ENCODE data around the gene ADAMTS17. TPM values are rescaled to one million over a fixed set of nuclear protein-coding genes. Genes with fewer than 3 reads are reported as not detected.

The ADAMTS17 gene
- total and polyA plus RNA-seq, 3 donors from 2014 or later, result 6.8 to 17.8 (median 12.4) TPM

- H3K9me3 ChIP-seq, result no peaks in the 10 kb centered on the region
- no peak overlapping the region for H3K4me3 ChIP-seq
- no peaks in the 10 kb centered on the region for H3K4me1 ChIP-seq
- no peak for DNase-seq
- TF ChIP-seq CTCF (IDR thresholded peaks at IDR 0.05) (no peak), POLR2A (IDR thresholded peaks at IDR 0.05) (no peak)
- 90 to 91% methylated on average over 6 of the region's 6 CpGs for WGBS, 2 donors
- H3K27ac ChIP-seq, result no peak overlapping the region
- no peaks in the 10 kb centered on the region for H3K36me3 ChIP-seq (ENCODE audit: low read depth, missing control alignments)
- no peaks in the 10 kb centered on the region for H3K27me3 ChIP-seq
- intact Hi-C loops (cut with DNase I; ENCODE audit: low total_unique reads), result no loop called here
Measured at GRCh38 chr15:100043692-100044091, 298.1 kb downstream of the ADAMTS17 start.

- intact Hi-C loops (cut with DNase I; ENCODE audit: low total_unique reads), result no loop called here
Measured at GRCh38 chr15:100043068-100043641, 298.6 kb downstream of the ADAMTS17 start.

GRCh38 chr15:100042558-100042957 lies 299.2 kb downstream of the ADAMTS17 start:
- Histone ChIP-seq H3K4me3 (no peak overlapping the region), H3K36me3 (ENCODE audit: low read depth, missing control alignments) (no peaks in the 10 kb centered on the region), H3K4me1 (no peaks in the 10 kb centered on the region), H3K9me3 (no peaks in the 10 kb centered on the region), H3K27ac (no peak overlapping the region), H3K27me3 (no peaks in the 10 kb centered on the region)
- WGBS, 2 donors, result 90 to 91% methylated on average over 5 of the region's 5 CpGs
- intact Hi-C loops (cut with DNase I; ENCODE audit: low total_unique reads), result no loop called here
- TF ChIP-seq POLR2A (IDR thresholded peaks at IDR 0.05) (no peak), CTCF (IDR thresholded peaks at IDR 0.05) (no peak)
- DNase-seq, result no peak

More at GRCh38 chr15:100043068-100043641, 298.6 kb downstream of the ADAMTS17 start:
- H3K4me1 ChIP-seq, result no peaks in the 10 kb centered on the region
- no peak overlapping the region for H3K27ac ChIP-seq
- H3K36me3 ChIP-seq (ENCODE audit: low read depth, missing control alignments), result no peaks in the 10 kb centered on the region
- no peak for DNase-seq
- TF ChIP-seq CTCF (IDR thresholded peaks at IDR 0.05), result no peak
- no peak for TF ChIP-seq POLR2A (IDR thresholded peaks at IDR 0.05)
- H3K9me3 ChIP-seq, result no peaks in the 10 kb centered on the region
- H3K4me3 ChIP-seq, result no peak overlapping the region
- 80 to 82% methylated on average over 8 of the region's 8 CpGs for WGBS, 2 donors
- no peaks in the 10 kb centered on the region for H3K27me3 ChIP-seq

GRCh38 chr15:100041127-100041828 lies 300.5 kb downstream of the ADAMTS17 start:
- intact Hi-C loops (cut with DNase I; ENCODE audit: low total_unique reads), result no loop called here
- DNase-seq, result no peak
- no peaks in the 10 kb centered on the region for H3K4me1 ChIP-seq
- no peak for TF ChIP-seq POLR2A (IDR thresholded peaks at IDR 0.05)
- no peak for TF ChIP-seq CTCF (IDR thresholded peaks at IDR 0.05)
- H3K36me3 ChIP-seq (ENCODE audit: low read depth, missing control alignments), result no peaks in the 10 kb centered on the region
- no peak overlapping the region for H3K4me3 ChIP-seq
- no peaks in the 10 kb centered on the region for H3K9me3 ChIP-seq
- 74 to 79% methylated on average over 4 to 6 of the region's 6 CpGs for WGBS, 2 donors
- H3K27ac ChIP-seq, result no peak overlapping the region
- H3K27me3 ChIP-seq, result no peaks in the 10 kb centered on the region

- no peaks in the 10 kb centered on the region for H3K36me3 ChIP-seq (ENCODE audit: low read depth, missing control alignments)
- DNase-seq, result no peak
- H3K4me1 ChIP-seq, result no peaks in the 10 kb centered on the region
- TF ChIP-seq POLR2A (IDR thresholded peaks at IDR 0.05) (no peak), CTCF (IDR thresholded peaks at IDR 0.05) (no peak)
- no peak overlapping the region for H3K27ac ChIP-seq
- intact Hi-C loops (cut with DNase I; ENCODE audit: low total_unique reads), result no loop called here
- H3K27me3 ChIP-seq, result no peaks in the 10 kb centered on the region
- WGBS, 2 donors, result 63% methylated on average over 5 of the region's 5 CpGs
- no peak overlapping the region for H3K4me3 ChIP-seq
- no peaks in the 10 kb centered on the region for H3K9me3 ChIP-seq
Measured at GRCh38 chr15:100039994-100040393, 301.8 kb downstream of the ADAMTS17 start.

All from testis (tissue), 3 donors.